RWPE2 (cell line): ENCODE data around the gene INVS.

Source experiments
- ATAC-seq: fragments of 200-7000 bp; cut with Tn5 transposase; 3 replicates; pipeline ENCODE4 v1.9.1; 2021; ENCODE audit warnings: low read depth
- DNase-seq: peaks from one replicate; pipeline ENCODE4 v3.0.0-alpha.2; 2020; ENCODE audit warnings: low spot score
- H3K27ac ChIP-seq: fragments of 450-650 bp; 2 replicates; pipeline ENCODE4 v1.5.1; 2017; ENCODE audit warnings: mild to moderate bottlenecking; ENCODE audit not compliant: poor library complexity, severe bottlenecking
- H3K27me3 ChIP-seq: fragments of 250-450 bp; sonication (Bioruptor Pico); 2 replicates; pipeline ENCODE4 v1.5.1; 2021; ENCODE audit warnings: mild to moderate bottlenecking, moderate library complexity; ENCODE audit not compliant: insufficient read depth, poor library complexity, severe bottlenecking
- H3K36me3 ChIP-seq: fragments of 250-450 bp; sonication (Bioruptor Pico); 2 replicates; pipeline ENCODE4 v1.5.1; 2020; ENCODE audit warnings: low read depth, mild to moderate bottlenecking, moderate library complexity
- H3K4me1 ChIP-seq: fragments of 250-450 bp; sonication (Bioruptor Pico); 2 replicates; pipeline ENCODE4 v1.5.1; 2021; ENCODE audit warnings: mild to moderate bottlenecking, moderate library complexity; ENCODE audit not compliant: insufficient read depth, poor library complexity, severe bottlenecking
- H3K4me3 ChIP-seq: fragments of 250-450 bp; sonication (Bioruptor Pico); 2 replicates; pipeline ENCODE4 v1.5.1; 2021; ENCODE audit warnings: mild to moderate bottlenecking, moderate library complexity; ENCODE audit not compliant: severe bottlenecking
- H3K9me3 ChIP-seq: fragments of 250-450 bp; sonication (Bioruptor Pico); 2 replicates; pipeline ENCODE4 v1.5.1; 2021; ENCODE audit warnings: mild to moderate bottlenecking, moderate library complexity; ENCODE audit not compliant: severe bottlenecking
- TF ChIP-seq, protein P1 (sequence below): fragments of 450-650 bp; IDR thresholded peaks from one replicate; pipeline ENCODE4 v1.5.1; 2017; ENCODE audit warnings: mild to moderate bottlenecking, moderate library complexity; ENCODE audit not compliant: poor library complexity, severe bottlenecking

Gene INVS

GRCh38 chr9:100220936-100221335 is 121.9 kb downstream of the INVS start:
- Histone ChIP-seq H3K4me1 (no peaks in the 10 kb centered on the region), H3K4me3 (no peak overlapping the region), H3K9me3 (no peaks in the 10 kb centered on the region), H3K27me3 (no peaks in the 10 kb centered on the region), H3K36me3 (peaks cover 8% of the 10 kb centered on the region; the same call in 1 of the 2 replicates), H3K27ac (no peak overlapping the region)
- DNase-seq (no peak), ATAC-seq (no peak)
- TF ChIP-seq, protein P1, sequence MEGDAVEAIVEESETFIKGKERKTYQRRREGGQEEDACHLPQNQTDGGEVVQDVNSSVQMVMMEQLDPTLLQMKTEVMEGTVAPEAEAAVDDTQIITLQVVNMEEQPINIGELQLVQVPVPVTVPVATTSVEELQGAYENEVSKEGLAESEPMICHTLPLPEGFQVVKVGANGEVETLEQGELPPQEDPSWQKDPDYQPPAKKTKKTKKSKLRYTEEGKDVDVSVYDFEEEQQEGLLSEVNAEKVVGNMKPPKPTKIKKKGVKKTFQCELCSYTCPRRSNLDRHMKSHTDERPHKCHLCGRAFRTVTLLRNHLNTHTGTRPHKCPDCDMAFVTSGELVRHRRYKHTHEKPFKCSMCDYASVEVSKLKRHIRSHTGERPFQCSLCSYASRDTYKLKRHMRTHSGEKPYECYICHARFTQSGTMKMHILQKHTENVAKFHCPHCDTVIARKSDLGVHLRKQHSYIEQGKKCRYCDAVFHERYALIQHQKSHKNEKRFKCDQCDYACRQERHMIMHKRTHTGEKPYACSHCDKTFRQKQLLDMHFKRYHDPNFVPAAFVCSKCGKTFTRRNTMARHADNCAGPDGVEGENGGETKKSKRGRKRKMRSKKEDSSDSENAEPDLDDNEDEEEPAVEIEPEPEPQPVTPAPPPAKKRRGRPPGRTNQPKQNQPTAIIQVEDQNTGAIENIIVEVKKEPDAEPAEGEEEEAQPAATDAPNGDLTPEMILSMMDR: no peak

DNA sequence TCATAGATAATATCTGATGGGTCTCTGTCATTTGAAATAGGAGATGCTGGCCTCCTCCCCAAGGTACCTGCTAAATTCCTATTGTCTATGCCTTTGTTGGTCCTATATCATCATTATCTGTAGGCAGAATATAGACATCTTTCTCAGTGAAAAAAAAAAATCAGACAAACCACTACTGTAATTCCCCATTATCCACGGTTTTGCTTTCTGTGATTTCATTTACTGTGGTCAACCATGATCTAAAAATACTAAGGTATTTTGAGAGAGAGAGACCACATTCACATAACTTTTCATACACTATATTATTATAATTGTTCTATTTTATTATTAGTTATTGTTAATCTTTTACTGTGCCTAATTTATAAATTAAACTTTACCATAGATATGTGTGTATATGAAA is 122.5 kb downstream of the INVS start:
- no peak overlapping the region for H3K27ac ChIP-seq
- no peaks in the 10 kb centered on the region for H3K9me3 ChIP-seq
- ATAC-seq (no peak), DNase-seq (no peak)
- H3K27me3 ChIP-seq: no peaks in the 10 kb centered on the region
- no peaks in the 10 kb centered on the region for H3K4me1 ChIP-seq
- peaks cover 11% of the 10 kb centered on the region for H3K36me3 ChIP-seq
- H3K4me3 ChIP-seq: no peak overlapping the region
- TF ChIP-seq, protein P1: no peak

- no peaks in the 10 kb centered on the region for H3K4me1 ChIP-seq
- no peaks in the 10 kb centered on the region for H3K27me3 ChIP-seq
- H3K36me3 ChIP-seq: peaks cover 22% of the 10 kb centered on the region
- ATAC-seq (no peak), DNase-seq (no peak)
- H3K4me3 ChIP-seq: no peak overlapping the region
- no peaks in the 10 kb centered on the region for H3K9me3 ChIP-seq
- TF ChIP-seq, protein P1: peak; percentile 71
- H3K27ac ChIP-seq: no peak overlapping the region
Observed at GRCh38 chr9:100222674-100223073, 123.6 kb downstream of the INVS start.

- TF ChIP-seq, protein P1: no peak
- DNase-seq (no peak), ATAC-seq (no peak)
- Histone ChIP-seq H3K4me1 (no peaks in the 10 kb centered on the region), H3K27me3 (no peaks in the 10 kb centered on the region), H3K9me3 (no peaks in the 10 kb centered on the region), H3K36me3 (peaks cover 22% of the 10 kb centered on the region), H3K27ac (no peak overlapping the region), H3K4me3 (no peak overlapping the region)
Observed at GRCh38 chr9:100227636-100228035, 128.6 kb downstream of the INVS start.

DNA sequence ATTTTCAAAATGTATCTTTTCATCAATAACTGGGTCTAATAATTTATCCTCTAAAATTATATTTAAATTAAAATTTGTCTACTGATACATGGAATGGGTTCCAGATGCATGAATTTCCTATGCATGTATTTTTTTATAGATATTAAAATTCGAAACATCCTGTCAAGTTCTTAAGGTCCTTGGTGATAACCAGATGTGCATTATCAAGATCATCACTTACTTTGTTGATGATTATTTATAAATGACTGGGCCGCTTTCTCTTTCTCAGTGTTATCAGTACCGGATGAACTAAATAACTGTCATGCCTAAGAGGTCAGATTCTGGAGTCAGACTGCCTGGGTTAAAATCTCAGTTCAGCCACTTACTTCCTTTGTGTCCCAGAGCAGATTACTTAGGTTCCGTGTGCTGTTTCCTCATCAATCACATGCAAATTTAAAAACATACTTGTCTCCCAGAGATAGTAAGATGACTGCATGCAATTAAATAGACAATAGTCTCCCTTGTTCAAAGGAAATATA is 129.4 kb downstream of the INVS start:
- no peaks in the 10 kb centered on the region for H3K9me3 ChIP-seq
- no peak for ATAC-seq
- H3K4me1 ChIP-seq: no peaks in the 10 kb centered on the region
- H3K4me3 ChIP-seq: no peak overlapping the region
- no peak overlapping the region for H3K27ac ChIP-seq
- no peak for DNase-seq
- peaks cover 22% of the 10 kb centered on the region for H3K36me3 ChIP-seq
- no peaks in the 10 kb centered on the region for H3K27me3 ChIP-seq
- TF ChIP-seq, protein P1: no peak
